Measurements from ENCODE around the gene TSHZ1.

- TF ChIP-seq EZH2 (IDR thresholded peaks at IDR 0.05; ENCODE audit: insufficient read depth, poor library complexity, severe bottlenecking) (no peak), EZH2phosphoT487 (IDR thresholded peaks at IDR 0.05; ENCODE audit: insufficient read depth, low read depth) (no peak)
These were observed 11.3 kb downstream of the TSHZ1 start for GRCh38 chr18:75221897-75222296.
